NCI-H1417 treated with DMSO at 0.1 percent for 48 hours (cell line): ENCODE measurements around the gene SCUBE2.

Experiments used
- DNase-seq: peaks from one replicate; lab custom pipeline; 2025; lab: John Stamatoyannopoulos, UW

The SCUBE2 gene

GRCh38 chr11:9091044-9091922 is at the start of gene SCUBE2:
Gene SCUBE2, minus strand, starts transcription at chr11:9091599. Its CDS starts 71 bp downstream, at chr11:9091528.
- DNase-seq = no peak

- no peak for DNase-seq
Observed at GRCh38 chr11:9141186-9141585, 49.8 kb upstream of the SCUBE2 start.

GRCh38 chr11:9139628-9140357 is 48.4 kb upstream of the SCUBE2 start:
- no peak for DNase-seq

- peak; percentile 79 for DNase-seq
Observed at GRCh38 chr11:9138612-9139579, 47.5 kb upstream of the SCUBE2 start.

- DNase-seq = peak; percentile 79
Observed at GRCh38 chr11:9138133-9138453, 46.7 kb upstream of the SCUBE2 start.

- peak; percentile 79 for DNase-seq
Observed at GRCh38 chr11:9137293-9138132, 46.1 kb upstream of the SCUBE2 start.

GRCh38 chr11:9136741-9137140 is 45.3 kb upstream of the SCUBE2 start:
- no peak for DNase-seq

GRCh38 chr11:9133956-9134355 is 42.6 kb upstream of the SCUBE2 start:
- no peak for DNase-seq

GRCh38 chr11:9132203-9132878 is 40.9 kb upstream of the SCUBE2 start:
- DNase-seq = no peak

- no peak for DNase-seq
Observed at GRCh38 chr11:9130297-9130696, 38.9 kb upstream of the SCUBE2 start.

- DNase-seq = no peak
Observed at GRCh38 chr11:9126636-9127035, 35.2 kb upstream of the SCUBE2 start.

GRCh38 chr11:9125185-9125886 is 33.9 kb upstream of the SCUBE2 start:
- no peak for DNase-seq

GRCh38 chr11:9123595-9124304 is 32.4 kb upstream of the SCUBE2 start:
- DNase-seq = no peak

- no peak for DNase-seq
Observed at GRCh38 chr11:9121469-9121796, 30.0 kb upstream of the SCUBE2 start.

- no peak for DNase-seq
Observed at GRCh38 chr11:9120664-9121468, 29.5 kb upstream of the SCUBE2 start.

- DNase-seq = no peak
Observed at GRCh38 chr11:9118277-9118676, 26.9 kb upstream of the SCUBE2 start.

- no peak for DNase-seq
Observed at GRCh38 chr11:9112075-9112474, 20.7 kb upstream of the SCUBE2 start.

GRCh38 chr11:9109858-9110731 is 18.7 kb upstream of the SCUBE2 start:
- DNase-seq = no peak
